Measurements from ENCODE around the gene SH2D3C. TPM values are rescaled to one million over a fixed set of nuclear protein-coding genes. Genes with fewer than 3 reads are reported as not detected.
"Not testable (repeated sequence)": the region's sequence is repeated elsewhere in the genome, so short reads cannot be mapped to it uniquely, and the experiment has no call there.

Gene SH2D3C
- total RNA-seq, 2 experiments from 2014 or later: 10.9 to 11.8 TPM

GRCh38 chr9:127783111-127784008 is 4.9 kb upstream of the SH2D3C start:
- Mint-ChIP-seq H3K9me3 (no peaks in the 10 kb centered on the region), H3K36me3 (ENCODE audit: low read depth) (peaks cover 24% of the 10 kb centered on the region), H3K27me3 (no peaks in the 10 kb centered on the region), H3K4me3 (peak overlapping the region; percentile 81), H3K4me1 (ENCODE audit: low read depth) (peaks cover 74% of the 10 kb centered on the region), H3K27ac (peak overlapping the region; percentile 97)
- Histone ChIP-seq H3K36me3 (ENCODE audit: insufficient read depth, low read length) (peaks cover 15% of the 10 kb centered on the region), H3K4me1 (ENCODE audit: insufficient read depth, low read length) (peaks cover 87% of the 10 kb centered on the region), H3K9me3 (ENCODE audit: control insufficient read depth in 1 of 2, insufficient read depth in 1 of 2, low read length in 2 of 2) (no peaks in the 10 kb centered on the region), H3K4me3 (ENCODE audit: low read length) (peak overlapping the region; percentile 37), H3K27me3 (ENCODE audit: control insufficient read depth in 1 of 2, insufficient read depth in 2 of 2, low read length in 2 of 2) (no peaks in the 10 kb centered on the region), H3K27ac (ENCODE audit: low read depth in 1 of 2, low read length in 2 of 2) (peak overlapping the region; percentile 85 to 89)
- peak; percentile 41 to 94 (median 68) for DNase-seq
- ATAC-seq (ENCODE audit: poor library complexity): peak; percentile 20
- no peak for TF ChIP-seq CTCF (IDR thresholded peaks at IDR 0.05)
- ChIA-PET POLR2A (interaction anchor here (0.9 to 2.1 kb wide), 5 partner anchors 13 to 289 kb away, joined by 3 to 18 read pairs (median 4); partner anchors contain the start of gene TOR2A), CTCF (interaction anchor here (1.5 to 5.3 kb wide), 4 partner anchors 12 to 87 kb away, joined by 4 to 43 read pairs (median 4); partner anchors contain the start of gene TOR2A)
- intact Hi-C loops (cut with DNase I, micrococcal nuclease): loop anchor here in 1 of 2 experiments (1.0 kb wide), 1 partner anchor 12 kb away; no protein-coding TSS in a partner anchor

GRCh38 chr9:127781806-127782205 is 3.3 kb upstream of the SH2D3C start:
- POLR2A ChIA-PET: interaction anchor here (1.4 to 2.1 kb wide), 3 partner anchors 10 to 18 kb away, joined by 4 to 18 read pairs (median 4); no protein-coding TSS in a partner anchor
- Histone ChIP-seq H3K4me3 (ENCODE audit: low read length) (no peak overlapping the region), H3K27ac (ENCODE audit: low read depth in 1 of 2, low read length in 2 of 2) (peak overlapping the region; percentile 15 to 52), H3K4me1 (ENCODE audit: insufficient read depth, low read length) (peaks cover 74% of the 10 kb centered on the region), H3K36me3 (ENCODE audit: insufficient read depth, low read length) (no peaks in the 10 kb centered on the region), H3K9me3 (ENCODE audit: control insufficient read depth in 1 of 2, insufficient read depth in 1 of 2, low read length in 2 of 2) (no peaks in the 10 kb centered on the region), H3K27me3 (ENCODE audit: control insufficient read depth in 1 of 2, insufficient read depth in 2 of 2, low read length in 2 of 2) (no peaks in the 10 kb centered on the region)
- H3K4me3 Mint-ChIP-seq: peak overlapping the region; percentile 60
- CTCF ChIA-PET: interaction anchor here (1.6 to 5.3 kb wide), 2 partner anchors 10 to 47 kb away, joined by 4 to 43 read pairs; partner anchors contain the start of gene TOR2A
- DNase-seq: no peak
- intact Hi-C loops (cut with DNase I, micrococcal nuclease): no loop called here
- H3K27me3 Mint-ChIP-seq: no peaks in the 10 kb centered on the region
- no peak for TF ChIP-seq CTCF (IDR thresholded peaks at IDR 0.05)
- no peak for ATAC-seq (ENCODE audit: poor library complexity)
- peaks cover 18% of the 10 kb centered on the region for H3K36me3 Mint-ChIP-seq (ENCODE audit: low read depth)
- no peaks in the 10 kb centered on the region for H3K9me3 Mint-ChIP-seq
- peaks cover 73% of the 10 kb centered on the region for H3K4me1 Mint-ChIP-seq (ENCODE audit: low read depth)
- H3K27ac Mint-ChIP-seq: peak overlapping the region; percentile 97

GRCh38 chr9:127780909-127781308 is 2.4 kb upstream of the SH2D3C start:
- H3K36me3 ChIP-seq (ENCODE audit: insufficient read depth, low read length); H3K27me3 Mint-ChIP-seq; ATAC-seq (ENCODE audit: poor library complexity); H3K9me3 Mint-ChIP-seq; H3K9me3 ChIP-seq (ENCODE audit: control insufficient read depth in 1 of 2, insufficient read depth in 1 of 2, low read length in 2 of 2); intact Hi-C loops (cut with DNase I, micrococcal nuclease); H3K4me3 ChIP-seq (ENCODE audit: low read length); H3K27me3 ChIP-seq (ENCODE audit: control insufficient read depth in 1 of 2, insufficient read depth in 2 of 2, low read length in 2 of 2): not testable (repeated sequence)
- Mint-ChIP-seq H3K27ac (peak overlapping the region; percentile 97), H3K36me3 (ENCODE audit: low read depth) (peaks cover 18% of the 10 kb centered on the region), H3K4me1 (ENCODE audit: low read depth) (peaks cover 77% of the 10 kb centered on the region), H3K4me3 (peak overlapping the region; percentile 70)
- DNase-seq: peak in 2 of 14 experiments; percentile 55 to 64
- CTCF ChIA-PET: interaction anchor here (3.4 kb wide), 1 partner anchor 46 kb away, joined by 17 read pairs; the partner anchor contains the start of gene TOR2A
- H3K4me1 ChIP-seq (ENCODE audit: insufficient read depth, low read length): peaks cover 78% of the 10 kb centered on the region
- POLR2A ChIA-PET: interaction anchor here (1.4 kb wide), 1 partner anchor 10 kb away, joined by 4 read pairs; no protein-coding TSS in a partner anchor
- peak overlapping the region in 1 of 2 donors; percentile 86 for H3K27ac ChIP-seq (ENCODE audit: low read depth in 1 of 2, low read length in 2 of 2)

All from CD4-positive, alpha-beta T cell (primary cell).